Brain microvascular endothelial cell (primary cell): ENCODE results near the gene APBA2.
A peak's percentile ranks its signal among the peaks of the same experiment; 100 is the strongest.

ENCODE experiments used
- DNase-seq: peaks from one replicate; pipeline ENCODE4 v3.0.0-alpha.2; 2020
- H3K27ac ChIP-seq: fragments of 250-450 bp; sonication (Bioruptor Pico); 2 replicates; pipeline ENCODE4 v1.5.1; 2020; ENCODE audit warnings: mild to moderate bottlenecking, moderate library complexity
- H3K27me3 ChIP-seq: fragments of 250-450 bp; sonication (Bioruptor Pico); replicated peaks from 2 replicates; pipeline ENCODE4 v1.5.1; 2020; ENCODE audit warnings: mild to moderate bottlenecking
- H3K36me3 ChIP-seq: fragments of 250-450 bp; sonication (Bioruptor Pico); replicated peaks from 2 replicates; pipeline ENCODE4 v1.5.1; 2020; ENCODE audit warnings: mild to moderate bottlenecking
- H3K4me3 ChIP-seq: 2 replicates; pipeline ENCODE4 v1.5.1; 2011; ENCODE audit warnings: low read depth, mild to moderate bottlenecking, control low read depth, low read length, moderate library complexity
- CTCF ChIP-seq: IDR thresholded peaks from 2 replicates; pipeline ENCODE4 v1.5.1; 2011; ENCODE audit warnings: low read depth, mild to moderate bottlenecking, moderate library complexity, low read length, control low read depth, inconsistent platforms; ENCODE audit errors: missing control alignments
- in situ Hi-C: cut with HindIII; loops from 2 replicates; pipeline ENCODE4 v1.10.0; 2017; ENCODE audit warnings: low sequenced_read_pairs, low pct_ligation_motif_present

Gene APBA2

GRCh38 chr15:29135702-29136646 is 250.2 kb downstream of the APBA2 start:
- H3K36me3 ChIP-seq = no peaks in the 10 kb centered on the region
- H3K27ac ChIP-seq = no peak overlapping the region
- no peak for DNase-seq
- TF ChIP-seq CTCF = no peak
- no peaks in the 10 kb centered on the region for H3K27me3 ChIP-seq
- in situ Hi-C loops = no loop called here
- no peak overlapping the region for H3K4me3 ChIP-seq

- H3K27me3 ChIP-seq = no peaks in the 10 kb centered on the region
- in situ Hi-C loops = no loop called here
These were observed 252.5 kb downstream of the APBA2 start for GRCh38 chr15:29138260-29138659.

DNA sequence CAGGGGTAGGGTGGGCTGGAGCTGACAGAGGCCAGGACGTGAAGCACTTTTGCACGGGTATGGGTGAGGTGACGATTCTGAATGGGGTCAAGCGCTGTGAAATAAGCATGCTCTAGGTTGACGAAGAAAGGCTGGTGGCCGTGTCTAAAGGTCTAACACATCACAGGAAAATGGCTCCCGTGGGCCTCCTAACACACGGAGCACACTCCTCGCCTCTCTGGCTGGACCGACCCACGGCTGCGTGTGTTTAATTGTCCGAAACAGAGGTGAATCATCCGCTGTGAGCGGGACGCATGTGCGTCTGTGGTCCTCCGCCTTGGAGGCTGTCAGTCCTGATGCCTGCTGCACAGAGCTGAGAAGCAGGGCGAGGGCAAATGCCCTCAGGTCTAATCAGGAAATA is 253.3 kb downstream of the APBA2 start:
- in situ Hi-C loops = no loop called here
- Histone ChIP-seq H3K27me3 (no peaks in the 10 kb centered on the region), H3K36me3 (no peaks in the 10 kb centered on the region), H3K4me3 (no peak overlapping the region), H3K27ac (no peak overlapping the region)
- no peak for DNase-seq
- TF ChIP-seq CTCF = no peak

More at GRCh38 chr15:29138260-29138659, 252.5 kb downstream of the APBA2 start:
- Histone ChIP-seq H3K4me3 (no peak overlapping the region), H3K36me3 (no peaks in the 10 kb centered on the region), H3K27ac (no peak overlapping the region)
- DNase-seq = no peak
- no peak for TF ChIP-seq CTCF

DNA sequence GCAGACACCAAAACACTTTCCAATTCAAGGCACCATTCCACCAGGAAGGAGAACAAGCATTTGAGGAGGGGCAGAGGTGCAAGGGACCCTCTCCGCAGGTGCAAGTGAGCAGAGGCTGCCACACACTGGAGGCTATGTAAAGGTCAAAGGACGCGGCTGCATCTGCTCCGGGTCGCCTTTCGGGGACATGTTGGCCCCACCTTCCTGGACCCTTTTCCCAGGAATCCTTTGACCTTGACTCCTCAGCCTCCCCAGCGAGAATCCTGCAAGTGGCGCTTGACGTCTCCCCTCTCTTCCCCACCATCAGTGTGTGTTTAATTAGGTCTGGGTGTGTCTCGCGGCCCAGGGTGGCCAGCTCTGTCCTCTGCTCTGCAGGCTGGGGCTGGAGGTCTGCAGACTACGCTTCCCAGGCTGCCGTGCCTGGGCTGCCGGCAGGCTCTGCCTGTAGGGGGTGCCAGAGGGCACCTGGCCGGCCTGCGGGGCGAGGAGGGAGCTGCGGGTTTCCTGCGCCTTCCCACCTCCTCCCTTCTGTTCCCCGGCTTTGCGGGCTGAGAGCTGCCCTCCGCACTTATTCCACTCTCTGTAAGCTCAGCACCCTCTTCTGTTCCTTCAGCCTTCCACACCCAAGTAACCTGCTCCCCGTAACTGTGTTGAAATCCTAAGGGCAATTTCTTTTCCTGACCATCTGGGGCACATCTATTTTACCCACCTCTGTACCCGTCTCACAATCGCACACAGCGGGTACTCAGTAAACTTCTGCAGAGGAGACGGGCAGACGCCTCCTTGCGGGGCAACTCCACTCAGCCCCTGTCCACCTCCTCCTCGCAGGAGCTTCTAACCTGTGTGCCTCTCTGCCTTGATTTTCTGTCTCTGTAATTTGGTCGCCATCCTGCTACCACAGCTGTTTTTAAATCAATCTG is 254.0 kb downstream of the APBA2 start:
- Histone ChIP-seq H3K36me3 (no peaks in the 10 kb centered on the region), H3K4me3 (peak overlapping the region; percentile 12), H3K27me3 (no peaks in the 10 kb centered on the region), H3K27ac (no peak overlapping the region)
- TF ChIP-seq CTCF = peak; percentile 98
- in situ Hi-C loops = no loop called here
- DNase-seq = peak; percentile 20

DNA sequence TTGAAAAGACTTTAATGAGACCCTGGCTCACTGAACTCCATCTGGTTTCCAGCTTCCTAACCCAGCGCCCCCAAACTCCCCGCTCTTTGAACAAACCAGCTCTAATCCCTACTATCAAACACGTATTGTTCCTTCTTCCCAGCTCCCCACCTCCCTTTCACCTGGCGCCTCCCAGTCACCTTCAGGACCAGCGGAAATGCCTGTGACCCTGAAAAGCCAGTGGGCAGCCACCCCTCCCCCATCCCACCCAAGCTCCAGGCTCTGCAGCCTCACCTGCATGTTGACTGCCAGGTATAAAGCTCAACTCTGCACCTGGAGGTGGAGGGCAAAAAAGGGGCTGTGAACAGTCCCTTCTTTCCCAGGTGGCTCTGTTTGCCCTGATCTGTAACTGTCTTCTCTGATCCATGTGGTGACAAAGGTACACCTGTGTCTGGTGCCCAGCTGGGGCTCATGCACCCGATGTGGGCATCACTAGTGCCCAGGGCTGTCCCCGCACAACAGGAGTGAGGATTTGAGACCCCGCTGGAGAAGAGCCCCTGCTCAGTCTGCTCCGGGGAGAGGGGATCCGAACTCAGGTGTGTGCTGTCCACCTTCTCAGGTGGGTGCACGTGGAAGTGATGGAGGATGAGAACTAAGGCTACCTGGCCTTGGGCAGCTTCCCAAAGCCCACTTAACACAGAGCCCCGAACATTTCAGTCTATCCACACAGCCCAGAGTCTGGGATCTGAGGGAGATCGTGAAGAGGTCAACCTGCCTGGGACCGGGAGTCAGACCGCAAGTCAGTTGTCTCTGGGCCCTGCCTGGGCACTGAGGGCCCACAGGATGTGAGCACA is 254.9 kb downstream of the APBA2 start:
- no peak overlapping the region for H3K4me3 ChIP-seq
- no peak for DNase-seq

More for the DNA sequence above, 254.9 kb downstream of the APBA2 start:
- no peak for TF ChIP-seq CTCF
- Histone ChIP-seq H3K27me3 (no peaks in the 10 kb centered on the region), H3K27ac (no peak overlapping the region), H3K36me3 (no peaks in the 10 kb centered on the region)
- in situ Hi-C loops = no loop called here
